Stimulated activated CD8-positive, alpha-beta memory T cell treated with anti-CD3 and anti-CD28 coated beads, Interleukin-4, amount 100 ng/mL, for 48 hours (primary cell): ENCODE data around the gene KCNJ3.
"Not testable (repeated sequence)": the region's sequence is repeated elsewhere in the genome, so short reads cannot be mapped to it uniquely, and the experiment has no call there.

Experiments
- DNase-seq: peaks from one replicate; pipeline ENCODE4 v3.0.0-alpha.2; 2020

KCNJ3 gene

DNA sequence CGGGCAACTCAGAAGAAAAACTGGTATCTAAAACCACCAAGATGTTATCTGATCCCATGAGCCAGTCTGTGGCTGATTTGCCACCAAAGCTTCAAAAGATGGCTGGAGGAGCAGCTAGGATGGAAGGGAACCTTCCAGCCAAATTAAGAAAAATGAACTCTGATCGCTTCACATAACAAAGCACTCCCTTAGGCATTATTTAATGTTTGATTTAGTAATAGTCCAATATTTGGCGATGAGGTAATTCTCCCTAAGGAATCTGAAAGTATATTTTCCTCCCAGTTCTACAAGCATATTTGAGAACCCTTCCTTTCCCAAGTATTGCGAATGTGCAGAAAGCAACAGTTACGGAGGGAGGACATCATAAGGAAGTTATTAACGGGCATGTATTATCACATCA, 156.6 kb downstream of the KCNJ3 start:
- no peak for DNase-seq

DNA sequence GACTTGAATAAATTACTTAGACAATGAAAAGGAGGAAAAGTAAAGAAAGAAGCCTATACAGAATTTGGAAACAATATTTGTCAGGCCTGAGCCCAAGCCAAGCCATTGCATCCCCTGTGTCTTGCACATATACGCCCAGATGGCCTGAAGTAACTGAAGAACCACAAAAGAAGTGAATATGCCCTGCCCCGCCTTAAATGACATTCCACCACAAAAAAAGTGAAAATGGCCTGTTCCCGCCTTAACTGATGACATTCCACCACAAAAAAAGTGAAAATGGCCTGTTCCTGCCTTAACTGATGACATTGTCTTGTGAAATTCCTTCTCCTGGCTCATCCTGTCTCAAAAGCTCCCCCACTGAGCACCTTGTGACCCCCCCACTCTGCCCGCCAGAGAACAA, 168.7 kb downstream of the KCNJ3 start:
- not testable (repeated sequence) for DNase-seq

DNA sequence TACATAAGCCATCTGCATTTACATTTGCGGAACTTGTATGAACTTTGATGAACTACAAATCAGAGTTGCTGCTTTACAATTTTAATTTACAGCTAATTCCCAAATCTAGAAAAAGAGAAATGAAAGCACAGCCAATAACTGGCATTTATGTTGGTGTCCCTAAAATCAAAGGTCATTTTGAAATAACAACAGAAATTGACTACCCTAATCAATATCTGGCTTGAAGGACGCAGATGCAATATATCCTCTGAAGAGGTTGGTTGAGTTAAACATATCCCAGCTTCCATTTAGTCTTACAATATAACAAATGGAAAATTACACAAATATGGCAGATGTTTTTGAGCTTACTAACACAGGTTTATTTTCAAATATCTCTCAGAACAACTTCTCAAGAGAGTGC, 177.5 kb downstream of the KCNJ3 start:
- no peak for DNase-seq

DNA sequence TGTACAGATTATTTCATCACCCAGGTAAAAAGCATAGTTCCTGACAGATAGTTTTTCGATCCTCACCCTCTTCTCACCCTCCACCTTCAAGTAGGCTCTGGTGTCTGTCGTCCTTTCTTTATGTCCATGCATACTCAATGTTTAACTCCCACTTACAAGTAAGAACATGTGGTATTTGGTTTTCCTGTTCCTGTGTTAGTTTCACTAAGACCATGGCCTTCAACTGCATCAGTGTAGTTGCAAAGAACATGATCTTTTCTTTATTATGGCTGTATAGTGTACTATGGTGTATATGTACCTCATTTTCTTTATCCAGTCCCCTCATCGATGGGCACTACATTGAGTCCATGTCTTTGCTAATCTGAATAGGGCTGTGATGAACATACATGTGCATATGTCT, 184.2 kb downstream of the KCNJ3 start:
- no peak for DNase-seq

DNA sequence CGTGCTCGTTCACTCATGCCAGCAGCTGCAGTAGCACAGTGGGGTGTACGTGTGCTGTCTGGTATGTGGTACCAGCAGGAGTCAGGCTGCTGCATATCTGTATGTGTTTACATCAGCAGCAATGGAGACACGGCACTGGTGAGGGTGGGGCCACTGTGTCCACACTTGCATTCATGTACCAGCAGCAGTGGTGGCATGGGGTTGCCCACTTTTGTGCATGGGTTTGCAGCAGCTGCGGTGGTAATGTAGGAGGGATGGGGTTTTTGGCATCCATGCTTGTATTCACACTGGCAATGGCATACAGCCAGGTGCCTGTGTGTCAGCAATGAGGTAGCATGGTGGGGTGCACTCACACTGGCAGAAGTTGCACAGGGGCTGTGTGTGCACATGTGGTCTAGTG, 187.8 kb downstream of the KCNJ3 start:
- no peak for DNase-seq

DNA sequence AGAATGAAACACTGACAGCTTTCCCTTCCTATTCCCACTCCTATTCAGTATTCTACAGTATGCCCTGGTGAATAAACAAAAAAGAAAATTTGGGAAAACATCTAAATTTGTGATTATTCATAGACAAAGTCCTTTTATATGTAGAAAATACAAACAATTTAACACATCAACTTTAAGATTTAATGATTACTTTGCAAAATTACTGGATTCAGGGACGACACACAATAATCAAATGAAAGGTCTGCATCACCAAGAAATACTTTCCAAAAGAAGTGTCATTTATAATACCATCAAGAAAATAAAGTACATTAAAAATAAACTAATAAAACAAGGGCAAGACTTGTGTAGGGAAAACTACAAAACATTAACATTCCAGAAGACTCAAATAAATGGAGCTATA, 199.8 kb downstream of the KCNJ3 start:
- no peak for DNase-seq

DNA sequence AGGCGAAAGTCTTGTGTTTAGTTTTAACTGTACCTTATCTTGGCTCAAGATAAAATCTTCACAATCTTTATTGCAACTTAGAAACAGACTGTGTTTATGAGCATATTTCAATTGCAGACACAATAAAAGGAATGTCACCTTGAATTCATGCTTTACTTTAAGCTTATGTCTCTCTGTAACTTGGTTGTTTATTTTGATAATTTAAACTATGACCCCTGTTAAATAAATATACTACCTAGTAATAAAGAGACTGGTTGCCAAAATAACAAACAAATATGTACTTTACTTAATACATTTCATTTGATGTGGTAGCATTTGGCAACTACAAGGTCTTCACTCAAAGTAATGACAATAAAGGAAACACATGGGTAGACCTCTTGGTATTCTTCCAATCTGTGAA, 202.6 kb downstream of the KCNJ3 start:
- no peak for DNase-seq
